Tibial nerve (tissue), 4 donors: ENCODE measurements around the gene AMDHD2.

Experiments used
- CTCF ChIP-seq, 5 experiments: fragments of 200-600 bp in 3 of 5; fragments of 450-650 bp in 2 of 5; sonication (generic) in 3 of 5; IDR thresholded peaks; one replicate each; pipeline ENCODE4 v1.5.1; 2016 to 2019; ENCODE audit warnings: antibody characterized with exemption in 5 of 5, mild to moderate bottlenecking in 3 of 5, moderate library complexity in 2 of 5
- EP300 ChIP-seq, 2 donors: sonication (generic); formaldehyde crosslinking; IDR thresholded peaks; one replicate each; pipeline ENCODE4 v1.6.1; 2017; ENCODE audit warnings: antibody characterized with exemption in 2 of 2, mild to moderate bottlenecking in 1 of 2

- no peak for TF ChIP-seq CTCF (IDR thresholded peaks at IDR 0.05)
- TF ChIP-seq EP300 (IDR thresholded peaks at IDR 0.05): no peak
Measured at GRCh38 chr16:2530629-2531318, 10.6 kb downstream of the AMDHD2 start.
